ENCODE measurements around the gene RGS9BP. TPM values are rescaled to one million over a fixed set of nuclear protein-coding genes. Genes with fewer than 3 reads are reported as not detected.
A peak's percentile ranks its signal among the peaks of the same experiment; 100 is the strongest.

RGS9BP gene
- total and polyA plus RNA-seq, 2 of the 13 experiments (the other 11 are each of a cell fraction or from before 2014, with no cell fraction given): 0.01 TPM; not detected in 1

- TF ChIP-seq REPIN1 (CRISPR knock-in tag; IDR thresholded peaks at IDR 0.05; ENCODE audit: borderline replicate concordance, low read depth) (no peak), ZNF3 (CRISPR knock-in tag; IDR thresholded peaks at IDR 0.05) (no peak), SPEN (CRISPR knock-in tag; IDR thresholded peaks at IDR 0.05; ENCODE audit: low read depth) (peak; percentile 42; the same call in 1 of the 2 replicates), HNRNPL (IDR thresholded peaks at IDR 0.05; ENCODE audit: low read depth, low read length) (peak; percentile 71), ZKSCAN1 (IDR thresholded peaks at IDR 0.05; ENCODE audit: low read length) (no peak), NCOA1 (CRISPR knock-in tag; IDR thresholded peaks at IDR 0.05) (no peak), ZSCAN9 (CRISPR knock-in tag; IDR thresholded peaks at IDR 0.05; ENCODE audit: borderline replicate concordance) (no peak), ZBTB37 (CRISPR knock-in tag; IDR thresholded peaks at IDR 0.05) (no peak), ZBTB39 (CRISPR knock-in tag; IDR thresholded peaks at IDR 0.05) (no peak), ZNF256 (CRISPR knock-in tag; conservative IDR thresholded peaks at IDR 0.05) (no peak; the same call in 1 of the 2 replicates), ZNF563 (CRISPR knock-in tag; IDR thresholded peaks at IDR 0.05) (peak; percentile 33; the same call in 1 of the 2 replicates), ZNF878 (CRISPR knock-in tag; IDR thresholded peaks at IDR 0.05) (no peak), ZNF740 (CRISPR knock-in tag; IDR thresholded peaks at IDR 0.05) (peak; percentile 24; the same call in 1 of the 2 replicates), TAF1 (CRISPR knock-in tag; IDR thresholded peaks at IDR 0.05) (peak; percentile 75; the same call in 1 of the 2 replicates), ZNF530 (CRISPR knock-in tag; IDR thresholded peaks at IDR 0.05; ENCODE audit: low read depth) (no peak), ZNF142 (CRISPR knock-in tag; IDR thresholded peaks at IDR 0.05) (peak; percentile 58; the same call in 1 of the 2 replicates), MTF1 (CRISPR knock-in tag; IDR thresholded peaks at IDR 0.05) (0 out of 2 replicates have a peak, but pooled peaks have one; percentile 31), TFDP2 (CRISPR knock-in tag; IDR thresholded peaks at IDR 0.05) (0 out of 2 replicates have a peak, but pooled peaks have one; percentile 42), SNAI1 (CRISPR knock-in tag; IDR thresholded peaks at IDR 0.05; ENCODE audit: borderline replicate concordance) (no peak)
Observed at GRCh38 chr19:32674931-32675719, 523 bp upstream of the RGS9BP start, which contains the start of gene ANKRD27 (continued).

All from HepG2 (cell line).